Ovary (tissue), 9 donors: Measurements from ENCODE around the gene PNRC1. TPM values are rescaled to one million over a fixed set of nuclear protein-coding genes. Genes with fewer than 3 reads are reported as not detected.
A peak's percentile ranks its signal among the peaks of the same experiment; 100 is the strongest.
"Not testable (repeated sequence)": the region's sequence is repeated elsewhere in the genome, so short reads cannot be mapped to it uniquely, and the experiment has no call there.

Experiments
- DNase-seq, 5 donors: peaks; one replicate each; pipeline ENCODE4 v3.0.0-alpha.2; 2019 to 2020
- H3K27ac ChIP-seq, 2 donors: fragments of 200-600 bp; one replicate each; pipeline versions ENCODE4 v1.5.1 to v1.8.0; 2019 to 2022
- H3K27me3 ChIP-seq: fragments of 200-600 bp; one replicate; pipeline ENCODE4 v1.8.0; 2022
- H3K36me3 ChIP-seq: fragments of 200-600 bp; sonication (generic); one replicate; pipeline ENCODE4 v1.5.1; 2019
- H3K4me1 ChIP-seq: one replicate; pipeline ENCODE4 v1.8.1; 2013; ENCODE audit warnings: mild to moderate bottlenecking, moderate library complexity; ENCODE audit not compliant: insufficient read depth
- H3K4me3 ChIP-seq: fragments of 200-600 bp; sonication (generic); one replicate; pipeline ENCODE4 v1.5.1; 2017
- H3K9me3 ChIP-seq, 2 donors: fragments of 200-600 bp in 1 of 2; sonication (generic) in 1 of 2; one replicate each; pipeline versions ENCODE4 v1.5.1 to v1.8.1; 2013 to 2019; ENCODE audit warnings: mild to moderate bottlenecking in 1 of 2, moderate library complexity in 1 of 2
- CTCF ChIP-seq, 3 donors: fragments of 450-650 bp in 2 of 3; fragments of 200-600 bp in 1 of 3; IDR thresholded peaks; one replicate each; pipeline versions ENCODE4 v1.5.1 to v1.8.0; 2016 to 2022; ENCODE audit warnings: antibody characterized with exemption in 3 of 3, mild to moderate bottlenecking in 1 of 3
- EP300 ChIP-seq: sonication (generic); formaldehyde crosslinking; IDR thresholded peaks from one replicate; pipeline ENCODE4 v1.6.1; 2017; ENCODE audit warnings: antibody characterized with exemption
- POLR2A ChIP-seq: fragments of 450-650 bp; IDR thresholded peaks from one replicate; pipeline ENCODE4 v1.6.1; 2017; ENCODE audit warnings: antibody characterized with exemption, mild to moderate bottlenecking, moderate library complexity
- WGBS, 3 donors: extraction: QIAGEN DNeasy Blood & Tissue Kit in 1 of 3; methylation state at CpG; one replicate each; pipeline versions ENCODE4 v1.1.5 to v1.1.7; 2013 to 2017; 5-methylcytosine and 5-hydroxymethylcytosine counted together
- intact Hi-C, 4 donors: fragments of 100-400 bp; cut with DNase I; formaldehyde crosslinking; loops; one replicate each; pipeline versions ENCODE4 v1.11.0 to v1.15.1; 2022 to 2023
- polyA plus RNA-seq, 2 donors: library from polyadenylated mRNA; stranded (reverse); fragments of 200-250 nt in 1 of 2; fragments of 350-450 nt in 1 of 2; fragmentation: Illumina TruSeq in 1 of 2; extraction: RNeasy Lipid Tissue Mini Kit (QIAGEN cat#74804) in 1 of 2; gene quantifications; one replicate each; pipeline ENCODE4 v1.2.3, GENCODE V29; 2013 to 2014
- total RNA-seq, 7 donors: library from RNA; depleted of rRNA in 2 of 7; stranded (reverse); fragments of >200 nt in 2 of 7; fragmentation: NEBNext Ultra II Directional in 3 of 7; extraction: Animal tissue kit (Norgen Biotek cat#: 25700) in 3 of 7; gene quantifications; one replicate each; pipeline versions ENCODE4 v1.1.0 to v1.2.4, GENCODE V29; 2016 to 2023
- donor health status: DM: no; HTN: no; CAD: no; lungs with moderate emphysema.
- donor health status: DM: no; HTN: no; CAD: no.
- donor health status: Bipolar disorder and iron deficiency.
- donor health status: DM: yes; HTN: yes; CAD: no.
- donor health status: DM: no; HTN: no; CAD: no.
- donor health status: DM: yes; HTN: yes; CAD: no.

Gene PNRC1
- total and polyA plus RNA-seq, 9 donors: 152 to 507 (median 415) TPM

- Histone ChIP-seq H3K4me3 (no peak overlapping the region), H3K4me1 (peaks cover 2% of the 10 kb centered on the region), H3K36me3 (no peaks in the 10 kb centered on the region), H3K27me3 (no peaks in the 10 kb centered on the region), H3K9me3 (no peaks in the 10 kb centered on the region), H3K27ac (peak overlapping the region; percentile 74 to 85)
- TF ChIP-seq EP300: peak; percentile 46
- no peak for TF ChIP-seq CTCF (IDR thresholded peaks at IDR 0.05)
- no peak for TF ChIP-seq POLR2A
- 54 to 61% (median 56%) methylated on average over 7 of the region's 7 CpGs for WGBS, 3 donors
- intact Hi-C loops: loop anchor here in 1 of 4 donors (2.0 to 5.0 kb wide), 2 partner anchors 46 to 323 kb away; partner anchors contain the start of gene PNRC1
- peak in 2 of 5 donors; percentile 27 to 63 for DNase-seq
Observed at GRCh38 chr6:89034586-89035251, 45.8 kb upstream of the PNRC1 start.

- Histone ChIP-seq H3K4me1 (peaks cover 2% of the 10 kb centered on the region), H3K36me3 (no peaks in the 10 kb centered on the region), H3K27me3 (no peaks in the 10 kb centered on the region), H3K9me3 (no peaks in the 10 kb centered on the region), H3K27ac (peak overlapping the region; percentile 74 to 85), H3K4me3 (no peak overlapping the region)
- WGBS, 3 donors: 9 to 13% (median 9%) methylated on average over 14 of the region's 14 CpGs
- intact Hi-C loops: loop anchor here in 2 of 4 donors (2.0 to 5.0 kb wide), 3 partner anchors 43 to 322 kb away; partner anchors contain the start of gene PNRC1 (in 1 of the 2)
- TF ChIP-seq POLR2A: peak; percentile 44
- peak; percentile 98 for TF ChIP-seq EP300
- TF ChIP-seq CTCF (IDR thresholded peaks at IDR 0.05): peak in 1 of 3 donors; percentile 23
- DNase-seq: peak; percentile 89 to 98 (median 92)
Observed at GRCh38 chr6:89035252-89036101, 45.1 kb upstream of the PNRC1 start.

- no peaks in the 10 kb centered on the region for H3K36me3 ChIP-seq
- WGBS, 3 donors: 78 to 87% (median 83%) methylated on average over 5 of the region's 5 CpGs
- DNase-seq: peak in 2 of 5 donors; percentile 26 to 32
Observed at GRCh38 chr6:89037141-89037900, 43.2 kb upstream of the PNRC1 start.

GRCh38 chr6:89037901-89038293 is 42.7 kb upstream of the PNRC1 start:
- not testable (repeated sequence) for H3K36me3 ChIP-seq, H3K27me3 ChIP-seq, H3K4me3 ChIP-seq, H3K27ac ChIP-seq, H3K9me3 ChIP-seq, DNase-seq, H3K4me1 ChIP-seq
- intact Hi-C loops: loop anchor here in 2 of 4 donors (2.0 to 5.0 kb wide), 2 partner anchors 41 to 319 kb away; no protein-coding TSS in a partner anchor

More at GRCh38 chr6:89037141-89037900, 43.2 kb upstream of the PNRC1 start:
- Histone ChIP-seq H3K4me3 (no peak overlapping the region), H3K4me1 (peaks cover 2% of the 10 kb centered on the region), H3K27ac (peak overlapping the region in 1 of 2 donors; percentile 85), H3K27me3 (no peaks in the 10 kb centered on the region), H3K9me3 (no peaks in the 10 kb centered on the region)
- TF ChIP-seq EP300 (no peak), CTCF (IDR thresholded peaks at IDR 0.05) (no peak), POLR2A (no peak)
- intact Hi-C loops: loop anchor here in 2 of 4 donors (2.0 to 5.0 kb wide), 2 partner anchors 41 to 320 kb away; no protein-coding TSS in a partner anchor
